Caco-2 (cell line): Measurements from ENCODE around the gene DPP4. TPM values are rescaled to one million over a fixed set of nuclear protein-coding genes. Genes with fewer than 3 reads are reported as not detected.
"Not testable (repeated sequence)": the region's sequence is repeated elsewhere in the genome, so short reads cannot be mapped to it uniquely, and the experiment has no call there.

Experiments
- BruUV-seq: library from RNA; stranded (reverse); fragments of 400-500 nt; replicated peaks from 2 replicates; lab custom pipeline; 2021; lab: Mats Ljungman, UMichigan
- CTCF ChIA-PET: fragments of 300-600 bp; sonication (Branson Sonifier 250); formaldehyde crosslinking; loops from one replicate; lab custom pipeline; 2022; ENCODE audit warnings: antibody characterized with exemption; lab: Charles Lee
- POLR2A ChIA-PET: fragments of 300-600 bp; sonication (Branson Sonifier 250); formaldehyde crosslinking; loops from one replicate; lab custom pipeline; 2022; ENCODE audit warnings: antibody characterized with exemption; lab: Charles Lee
- DNase-seq, 2 experiments: peaks; one replicate each; pipeline versions ENCODE4 v3.0.0 to v3.0.0-alpha.2; 2020 to 2022
- H3K27me3 ChIP-seq: replicated peaks from 2 replicates; pipeline ENCODE4 v1.6.0; 2011; ENCODE audit warnings: low read length; ENCODE audit not compliant: control insufficient read depth, insufficient read depth
- H3K36me3 ChIP-seq: 2 replicates; pipeline ENCODE4 v1.5.1; 2011; ENCODE audit warnings: low read length; ENCODE audit not compliant: control insufficient read depth, insufficient read depth
- H3K4me1 ChIP-seq: fragments of 250-450 bp; sonication (Bioruptor Pico); 2 replicates; pipeline ENCODE4 v1.5.1; 2020; ENCODE audit warnings: mild to moderate bottlenecking
- H3K4me3 ChIP-seq: 2 replicates; pipeline ENCODE4 v1.5.1; 2011; ENCODE audit warnings: low read depth, mild to moderate bottlenecking, control low read depth, low read length
- H3K9me3 ChIP-seq: fragments of 250-450 bp; sonication (Bioruptor Pico); 2 replicates; pipeline ENCODE4 v1.5.1; 2020; ENCODE audit warnings: mild to moderate bottlenecking, moderate library complexity
- H3K27ac Mint-ChIP-seq: one replicate; pipeline ENCODE4 v1.8.0; 2022; ENCODE audit warnings: mixed read lengths; ENCODE audit not compliant: unreplicated experiment
- H3K27me3 Mint-ChIP-seq: one replicate; pipeline ENCODE4 v1.8.0; 2022; ENCODE audit warnings: mixed read lengths; ENCODE audit not compliant: insufficient read depth, unreplicated experiment
- H3K36me3 Mint-ChIP-seq: one replicate; pipeline ENCODE4 v1.8.0; 2022; ENCODE audit warnings: mild to moderate bottlenecking, mixed read lengths; ENCODE audit not compliant: insufficient read depth, unreplicated experiment
- H3K4me1 Mint-ChIP-seq: one replicate; pipeline ENCODE4 v1.8.0; 2022; ENCODE audit warnings: low read depth, mixed read lengths; ENCODE audit not compliant: unreplicated experiment
- H3K4me3 Mint-ChIP-seq: one replicate; pipeline ENCODE4 v1.8.0; 2022; ENCODE audit warnings: mild to moderate bottlenecking, moderate library complexity, mixed read lengths; ENCODE audit not compliant: unreplicated experiment
- H3K9me3 Mint-ChIP-seq: one replicate; pipeline ENCODE4 v1.8.0; 2022; ENCODE audit warnings: mixed read lengths; ENCODE audit not compliant: unreplicated experiment
- CTCF ChIP-seq, 2 experiments: fragments of 200-600 bp in 1 of 2; IDR thresholded peaks; 1 replicate in 1 of 2; 2 replicates in 1 of 2; pipeline versions ENCODE4 v1.5.1 to v1.8.0; 2011 to 2022; ENCODE audit warnings: antibody characterized with exemption in 1 of 2, control low read depth in 1 of 2, inconsistent platforms in 1 of 2, low read depth in 1 of 2, low read length in 1 of 2, mild to moderate bottlenecking in 1 of 2, moderate library complexity in 1 of 2; ENCODE audit not compliant: insufficient read depth in 1 of 2, severe bottlenecking in 1 of 2, unreplicated experiment in 1 of 2
- intact Hi-C: fragments of 100-400 bp; cut with micrococcal nuclease; formaldehyde crosslinking; loops from one replicate; pipeline ENCODE4 v1.10.0; 2022; ENCODE audit not compliant: unreplicated experiment
- total RNA-seq: library from RNA; stranded (reverse); gene quantifications from 2 replicates; pipeline ENCODE4 v1.2.3, GENCODE V29; 2022

Gene DPP4
- total RNA-seq, 1 experiment from 2014 or later: 190 TPM

GRCh38 chr2:161954103-161954502, 119.9 kb downstream of the DPP4 start:
- POLR2A ChIA-PET: no interaction called here
- H3K27me3 ChIP-seq: no peaks in the 10 kb centered on the region
- H3K9me3 ChIP-seq: no peaks in the 10 kb centered on the region
- no peak for TF ChIP-seq CTCF (IDR thresholded peaks at IDR 0.05; ENCODE audit: insufficient read depth in 1 of 2, low read depth in 1 of 2, low read length in 1 of 2, severe bottlenecking in 1 of 2, unreplicated experiment in 1 of 2)
- Mint-ChIP-seq H3K4me1 (no peaks in the 10 kb centered on the region), H3K4me3 (no peak overlapping the region), H3K9me3 (no peaks in the 10 kb centered on the region), H3K36me3 (no peaks in the 10 kb centered on the region), H3K27ac (no peak overlapping the region), H3K27me3 (peaks cover 5% of the 10 kb centered on the region)
- no TSS peak for BruUV-seq
- no peak for DNase-seq
- no peaks in the 10 kb centered on the region for H3K36me3 ChIP-seq
- intact Hi-C loops: no loop called here
- no peaks in the 10 kb centered on the region for H3K4me1 ChIP-seq
- no peak overlapping the region for H3K4me3 ChIP-seq
- CTCF ChIA-PET: no interaction called here

GRCh38 chr2:161953367-161953766, 120.6 kb downstream of the DPP4 start:
- H3K4me3 ChIP-seq, POLR2A ChIA-PET, DNase-seq, H3K36me3 Mint-ChIP-seq, H3K9me3 ChIP-seq, CTCF ChIA-PET, H3K36me3 ChIP-seq, H3K9me3 Mint-ChIP-seq, H3K4me1 ChIP-seq, H3K27me3 ChIP-seq, H3K4me3 Mint-ChIP-seq, H3K27me3 Mint-ChIP-seq, intact Hi-C loops, H3K27ac Mint-ChIP-seq, H3K4me1 Mint-ChIP-seq, BruUV-seq: not testable (repeated sequence)

- Histone ChIP-seq H3K4me3 (no peak overlapping the region), H3K9me3 (no peaks in the 10 kb centered on the region), H3K4me1 (no peaks in the 10 kb centered on the region), H3K27me3 (no peaks in the 10 kb centered on the region), H3K36me3 (no peaks in the 10 kb centered on the region)
- Mint-ChIP-seq H3K27me3 (peaks cover 5% of the 10 kb centered on the region), H3K9me3 (no peaks in the 10 kb centered on the region), H3K27ac (no peak overlapping the region), H3K36me3 (no peaks in the 10 kb centered on the region), H3K4me1 (no peaks in the 10 kb centered on the region), H3K4me3 (no peak overlapping the region)
- intact Hi-C loops: no loop called here
- ChIA-PET CTCF (no interaction called here), POLR2A (no interaction called here)
- no peak for DNase-seq
- TF ChIP-seq CTCF (IDR thresholded peaks at IDR 0.05; ENCODE audit: insufficient read depth in 1 of 2, low read depth in 1 of 2, low read length in 1 of 2, severe bottlenecking in 1 of 2, unreplicated experiment in 1 of 2): no peak
- no TSS peak for BruUV-seq
Observed at GRCh38 chr2:161952783-161953191, 121.2 kb downstream of the DPP4 start.

- H3K4me1 Mint-ChIP-seq: no peaks in the 10 kb centered on the region
Observed at GRCh38 chr2:161947836-161948235, 126.2 kb downstream of the DPP4 start.

More at GRCh38 chr2:161947836-161948235, 126.2 kb downstream of the DPP4 start:
- Mint-ChIP-seq H3K36me3 (no peaks in the 10 kb centered on the region), H3K27ac (no peak overlapping the region), H3K9me3 (no peaks in the 10 kb centered on the region), H3K4me3 (no peak overlapping the region), H3K27me3 (peaks cover 4% of the 10 kb centered on the region)
- Histone ChIP-seq H3K4me3 (no peak overlapping the region), H3K9me3 (no peaks in the 10 kb centered on the region), H3K36me3 (no peaks in the 10 kb centered on the region), H3K27me3 (no peaks in the 10 kb centered on the region), H3K4me1 (no peaks in the 10 kb centered on the region)
- POLR2A ChIA-PET: no interaction called here
- CTCF ChIA-PET: no interaction called here
- no TSS peak for BruUV-seq
- intact Hi-C loops: loop anchor here (2.0 to 10.0 kb wide), 3 partner anchors 143 to 697 kb away; no protein-coding TSS in a partner anchor
- DNase-seq: no peak
- no peak for TF ChIP-seq CTCF (IDR thresholded peaks at IDR 0.05; ENCODE audit: insufficient read depth in 1 of 2, low read depth in 1 of 2, low read length in 1 of 2, severe bottlenecking in 1 of 2, unreplicated experiment in 1 of 2)
